Natural killer cell treated with Interleukin-12 subunit alpha and Interleukin-12 subunit beta and Interleukin-15 and Interleukin-18, amount 100 ng/mL, for 72 hours (primary cell): Measurements from ENCODE around the gene MRO. TPM values are rescaled to one million over a fixed set of nuclear protein-coding genes. Genes with fewer than 3 reads are reported as not detected.
"Not testable (repeated sequence)": the region's sequence is repeated elsewhere in the genome, so short reads cannot be mapped to it uniquely, and the experiment has no call there.

Experiments
- ATAC-seq, 2 donors: fragments of 150-1000 bp; cut with Tn5 transposase in 1 of 2; sonication (Bioruptor Pico), chemical (Tn5 transposase) in 1 of 2; 2 replicates each; pipeline ENCODE4 v1.10.0; 2021
- DNase-seq: peaks from one replicate; pipeline ENCODE4 v3.0.0; 2022; ENCODE audit warnings: low spot score
- H3K27ac Mint-ChIP-seq, 2 donors: 1 replicate in 1 of 2; 2 replicates in 1 of 2; pipeline ENCODE4 v1.8.0; 2022; ENCODE audit warnings: mixed read lengths in 2 of 2, mild to moderate bottlenecking in 1 of 2, moderate library complexity in 1 of 2
- H3K27me3 Mint-ChIP-seq, 2 donors: 1 replicate in 1 of 2; 2 replicates in 1 of 2; pipeline ENCODE4 v1.8.0; 2022; ENCODE audit warnings: mixed read lengths in 2 of 2
- H3K36me3 Mint-ChIP-seq: one replicate; pipeline ENCODE4 v1.8.0; 2022; ENCODE audit warnings: mixed read lengths
- H3K4me1 Mint-ChIP-seq, 2 donors: 1 replicate in 1 of 2; 2 replicates in 1 of 2; pipeline ENCODE4 v1.8.0; 2022; ENCODE audit warnings: low read depth in 2 of 2, mixed read lengths in 2 of 2, mild to moderate bottlenecking in 1 of 2
- H3K4me3 Mint-ChIP-seq: one replicate; pipeline ENCODE4 v1.8.0; 2022; ENCODE audit warnings: mixed read lengths
- H3K9me3 Mint-ChIP-seq: 2 replicates; pipeline ENCODE4 v1.8.0; 2022; ENCODE audit warnings: mixed read lengths
- total RNA-seq, 2 donors: library from RNA; stranded (reverse); gene quantifications; one replicate each; pipeline ENCODE4 v1.2.3, GENCODE V29; 2022

The MRO gene
- total RNA-seq, 2 donors from 2014 or later = not detected

- no peaks in the 10 kb centered on the region for H3K9me3 Mint-ChIP-seq
- no peaks in the 10 kb centered on the region for H3K36me3 Mint-ChIP-seq
- ATAC-seq (no peak), DNase-seq (no peak)
- no peak overlapping the region for H3K4me3 Mint-ChIP-seq
- H3K27me3 Mint-ChIP-seq = peaks cover 24 to 52% of the 10 kb centered on the region in 2 donors
- H3K4me1 Mint-ChIP-seq = no peaks in the 10 kb centered on the region
- H3K27ac Mint-ChIP-seq = no peak overlapping the region
Measured at GRCh38 chr18:50793641-50794565, 25.9 kb downstream of the MRO start.

DNA sequence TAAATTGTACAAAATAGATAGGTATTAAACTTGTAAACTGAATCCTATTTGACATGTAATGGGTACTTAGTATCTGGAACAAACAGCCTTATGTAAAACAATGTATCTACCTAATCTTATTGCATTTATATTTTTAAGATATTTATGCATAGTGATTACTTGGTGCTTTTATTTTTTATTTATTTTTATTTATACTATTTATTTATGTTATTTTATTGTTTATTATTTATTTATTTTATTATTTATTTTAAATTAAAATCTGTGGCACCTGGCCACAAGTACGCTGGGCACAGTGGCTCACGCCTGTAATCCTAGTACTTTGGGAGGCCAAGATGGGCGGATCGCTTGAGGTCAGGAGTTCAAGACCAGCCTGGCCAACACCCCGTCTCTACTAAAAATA is 26.9 kb downstream of the MRO start:
- H3K27ac Mint-ChIP-seq = no peak overlapping the region
- no peaks in the 10 kb centered on the region for H3K9me3 Mint-ChIP-seq
- DNase-seq (no peak), ATAC-seq (no peak)
- no peak overlapping the region for H3K4me3 Mint-ChIP-seq
- H3K36me3 Mint-ChIP-seq = no peaks in the 10 kb centered on the region
- H3K4me1 Mint-ChIP-seq = no peaks in the 10 kb centered on the region
- H3K27me3 Mint-ChIP-seq = peaks cover 23 to 49% of the 10 kb centered on the region in 2 donors

- no peaks in the 10 kb centered on the region for H3K9me3 Mint-ChIP-seq
- ATAC-seq = no peak
Measured at GRCh38 chr18:50791599-50792438, 28.0 kb downstream of the MRO start.

GRCh38 chr18:50790948-50791347 is 28.9 kb downstream of the MRO start:
- no peak for DNase-seq
- no peak for ATAC-seq
- Mint-ChIP-seq H3K27me3 (peaks cover 10 to 29% of the 10 kb centered on the region in 2 donors), H3K36me3 (no peaks in the 10 kb centered on the region), H3K4me3 (no peak overlapping the region), H3K9me3 (no peaks in the 10 kb centered on the region), H3K4me1 (no peaks in the 10 kb centered on the region), H3K27ac (no peak overlapping the region)

More at GRCh38 chr18:50791599-50792438, 28.0 kb downstream of the MRO start:
- H3K4me3 Mint-ChIP-seq = no peak overlapping the region
- H3K4me1 Mint-ChIP-seq = no peaks in the 10 kb centered on the region
- no peak overlapping the region for H3K27ac Mint-ChIP-seq
- no peak for DNase-seq
- no peaks in the 10 kb centered on the region for H3K36me3 Mint-ChIP-seq
- H3K27me3 Mint-ChIP-seq = peaks cover 15 to 38% of the 10 kb centered on the region in 2 donors

DNA sequence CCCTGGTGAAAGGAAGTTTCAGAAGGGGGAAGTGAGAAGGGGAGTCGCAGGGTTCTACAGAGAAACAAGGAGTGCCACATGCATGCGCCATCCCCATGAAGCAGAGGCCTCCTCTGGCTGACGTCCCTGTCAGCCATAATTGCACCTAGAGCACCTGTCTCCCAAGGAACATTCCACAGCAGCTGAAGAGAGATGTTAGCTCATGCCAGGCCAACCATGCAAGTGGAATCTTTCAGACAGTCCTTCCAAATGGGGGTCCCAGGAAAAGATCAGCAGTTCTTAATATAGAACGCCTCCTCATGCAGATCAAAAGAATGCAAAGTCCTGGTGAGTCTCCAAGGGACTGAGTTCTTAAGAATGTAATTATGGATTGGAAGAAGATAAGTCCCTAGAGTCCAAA is 29.6 kb downstream of the MRO start:
- ATAC-seq = no peak
- Mint-ChIP-seq H3K9me3 (no peaks in the 10 kb centered on the region), H3K36me3 (no peaks in the 10 kb centered on the region), H3K27ac (no peak overlapping the region), H3K4me3 (no peak overlapping the region), H3K27me3 (peaks cover 7 to 22% of the 10 kb centered on the region in 2 donors), H3K4me1 (no peaks in the 10 kb centered on the region)
- DNase-seq = no peak

- DNase-seq (no peak), ATAC-seq (no peak)
- no peak overlapping the region for H3K27ac Mint-ChIP-seq
- H3K4me3 Mint-ChIP-seq = no peak overlapping the region
- no peaks in the 10 kb centered on the region for H3K9me3 Mint-ChIP-seq
- H3K4me1 Mint-ChIP-seq = no peaks in the 10 kb centered on the region
- peaks cover 6 to 22% of the 10 kb centered on the region in 2 donors for H3K27me3 Mint-ChIP-seq
- no peaks in the 10 kb centered on the region for H3K36me3 Mint-ChIP-seq
Measured at GRCh38 chr18:50788284-50788683, 31.5 kb downstream of the MRO start.

DNA sequence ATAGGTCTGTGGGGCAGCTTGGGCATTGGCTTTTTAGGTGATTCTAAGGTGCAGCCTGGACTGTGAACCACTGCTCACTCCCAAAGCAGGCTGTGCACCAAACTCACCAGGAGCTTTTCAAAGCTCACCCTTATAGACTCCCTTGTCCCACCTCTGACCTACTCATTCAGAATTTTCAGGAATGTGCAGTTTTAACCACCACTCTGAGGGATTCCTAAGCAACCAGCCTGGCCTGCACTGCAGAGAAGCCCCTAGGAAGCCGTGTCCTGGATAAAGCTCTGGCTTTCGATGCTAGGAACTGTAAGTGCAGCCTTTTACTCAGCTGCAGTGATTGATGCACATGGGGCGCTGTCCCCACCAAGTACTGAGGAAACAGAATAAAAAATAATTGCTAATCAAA is 33.0 kb downstream of the MRO start:
- Mint-ChIP-seq H3K4me3 (no peak overlapping the region), H3K27me3 (peaks cover 9 to 25% of the 10 kb centered on the region in 2 donors), H3K9me3 (no peaks in the 10 kb centered on the region), H3K27ac (no peak overlapping the region), H3K36me3 (no peaks in the 10 kb centered on the region), H3K4me1 (no peaks in the 10 kb centered on the region)
- DNase-seq (no peak), ATAC-seq (no peak)

DNA sequence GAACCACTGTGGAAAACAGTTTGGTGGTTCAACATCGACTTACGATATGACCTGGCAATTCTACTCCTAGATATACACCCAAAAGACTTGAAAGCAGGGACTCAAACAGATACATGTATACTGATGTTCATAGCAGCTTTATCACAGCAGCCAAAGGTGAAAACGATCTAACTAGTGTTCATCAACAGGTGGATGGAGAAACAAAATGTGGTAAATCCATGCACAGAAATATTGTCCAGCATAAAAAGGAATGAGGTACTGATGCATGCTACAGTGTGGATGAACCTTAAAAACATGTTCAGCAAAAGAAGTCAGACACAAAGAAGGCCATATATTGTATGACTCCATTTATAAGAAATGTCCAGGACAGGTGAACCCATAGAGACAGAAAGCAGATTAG is 36.3 kb downstream of the MRO start:
- H3K9me3 Mint-ChIP-seq = no peaks in the 10 kb centered on the region
- peaks cover 14 to 18% of the 10 kb centered on the region in 2 donors for H3K27me3 Mint-ChIP-seq
- H3K27ac Mint-ChIP-seq = no peak overlapping the region
- no peaks in the 10 kb centered on the region for H3K4me1 Mint-ChIP-seq
- no peak overlapping the region for H3K4me3 Mint-ChIP-seq
- no peak for DNase-seq
- ATAC-seq = no peak
- H3K36me3 Mint-ChIP-seq = no peaks in the 10 kb centered on the region

GRCh38 chr18:50779021-50779420 is 40.8 kb downstream of the MRO start:
- not testable (repeated sequence) for ATAC-seq, H3K9me3 Mint-ChIP-seq, H3K4me1 Mint-ChIP-seq, H3K4me3 Mint-ChIP-seq, DNase-seq, H3K36me3 Mint-ChIP-seq, H3K27ac Mint-ChIP-seq
- H3K27me3 Mint-ChIP-seq = peaks cover 12 to 34% of the 10 kb centered on the region in 2 donors

DNA sequence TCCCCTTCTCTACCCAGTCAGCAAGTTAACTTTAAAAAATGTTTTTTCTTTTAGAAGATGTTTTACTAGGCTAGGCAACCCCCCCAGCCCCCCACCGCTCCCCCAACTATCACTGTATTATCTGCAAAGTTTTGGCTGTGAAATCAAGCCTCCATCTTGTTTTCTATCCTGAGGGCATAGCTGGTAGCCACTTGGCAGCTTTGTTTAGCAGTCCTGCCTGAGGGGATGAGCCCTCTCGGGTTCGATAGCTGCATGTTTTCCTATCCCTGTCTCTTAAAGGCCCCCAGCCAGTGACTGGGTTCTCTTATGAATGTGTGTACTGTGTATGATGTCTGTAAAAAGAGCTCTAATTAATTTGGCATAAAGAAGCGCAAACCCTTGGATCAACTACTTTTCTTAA is 43.4 kb downstream of the MRO start:
- peaks cover 10 to 33% of the 10 kb centered on the region in 2 donors for H3K27me3 Mint-ChIP-seq
- DNase-seq = no peak
- H3K4me1 Mint-ChIP-seq = no peaks in the 10 kb centered on the region
- H3K9me3 Mint-ChIP-seq = no peaks in the 10 kb centered on the region
- H3K27ac Mint-ChIP-seq = no peak overlapping the region
- no peaks in the 10 kb centered on the region for H3K36me3 Mint-ChIP-seq
- no peak overlapping the region for H3K4me3 Mint-ChIP-seq
- ATAC-seq = no peak

DNA sequence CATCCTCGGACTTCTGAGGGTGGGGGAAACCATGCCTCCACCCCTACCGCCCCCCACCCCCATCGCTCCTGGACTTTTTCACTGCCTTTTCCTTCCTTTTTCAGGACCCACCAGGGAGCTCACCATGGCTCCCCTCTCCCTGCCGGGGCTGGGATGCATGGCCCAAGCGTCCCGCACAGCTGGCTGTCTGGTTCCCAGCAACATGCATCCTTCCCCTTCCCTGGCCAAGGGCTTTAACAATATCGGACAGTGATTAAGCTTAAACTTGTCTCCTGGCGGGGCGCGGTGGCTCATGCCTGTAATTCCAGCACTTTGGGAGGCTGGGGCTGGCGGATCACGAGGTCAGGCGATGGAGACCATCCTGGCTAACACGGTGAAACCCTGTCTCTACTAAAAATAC is 44.1 kb downstream of the MRO start:
- no peak for ATAC-seq
- no peak overlapping the region for H3K27ac Mint-ChIP-seq
- DNase-seq = no peak
- peaks cover 2% of the 10 kb centered on the region for H3K36me3 Mint-ChIP-seq
- H3K9me3 Mint-ChIP-seq = no peaks in the 10 kb centered on the region
- H3K4me3 Mint-ChIP-seq = no peak overlapping the region
- no peaks in the 10 kb centered on the region for H3K4me1 Mint-ChIP-seq
- peaks cover 10 to 35% of the 10 kb centered on the region in 2 donors for H3K27me3 Mint-ChIP-seq

DNA sequence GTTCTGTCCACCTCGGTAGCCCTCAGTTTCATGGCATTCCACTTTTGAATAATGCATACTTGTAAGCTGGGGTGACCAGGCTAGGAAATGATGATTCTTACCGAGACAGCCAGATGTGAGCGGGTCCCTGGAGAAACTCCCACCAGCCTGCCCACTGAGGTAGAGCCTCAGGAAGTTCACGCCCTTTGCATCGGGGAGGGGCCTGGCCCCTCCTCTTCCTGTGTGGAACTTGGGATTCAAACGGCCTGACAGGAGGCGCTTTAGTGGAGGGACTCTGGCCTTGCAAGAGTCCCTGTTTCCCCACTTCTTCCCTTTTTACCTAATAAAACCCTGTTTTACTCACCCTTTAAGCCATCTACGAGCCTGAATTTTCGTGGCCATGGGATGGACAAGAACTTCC is 44.6 kb downstream of the MRO start:
- H3K9me3 Mint-ChIP-seq = no peaks in the 10 kb centered on the region
- H3K4me3 Mint-ChIP-seq = no peak overlapping the region
- no peak overlapping the region for H3K27ac Mint-ChIP-seq
- H3K4me1 Mint-ChIP-seq = no peaks in the 10 kb centered on the region
- H3K36me3 Mint-ChIP-seq = peaks cover 7% of the 10 kb centered on the region
- H3K27me3 Mint-ChIP-seq = peaks cover 6 to 40% of the 10 kb centered on the region in 2 donors
- ATAC-seq = no peak
- no peak for DNase-seq

- Mint-ChIP-seq H3K9me3 (peaks cover 17% of the 10 kb centered on the region), H3K4me1 (no peaks in the 10 kb centered on the region), H3K4me3 (no peak overlapping the region), H3K27me3 (peaks cover 18 to 59% of the 10 kb centered on the region in 2 donors), H3K27ac (no peak overlapping the region), H3K36me3 (peaks cover 30% of the 10 kb centered on the region)
- no peak for DNase-seq
- no peak for ATAC-seq
Measured at GRCh38 chr18:50769463-50769862, 50.4 kb downstream of the MRO start.

DNA sequence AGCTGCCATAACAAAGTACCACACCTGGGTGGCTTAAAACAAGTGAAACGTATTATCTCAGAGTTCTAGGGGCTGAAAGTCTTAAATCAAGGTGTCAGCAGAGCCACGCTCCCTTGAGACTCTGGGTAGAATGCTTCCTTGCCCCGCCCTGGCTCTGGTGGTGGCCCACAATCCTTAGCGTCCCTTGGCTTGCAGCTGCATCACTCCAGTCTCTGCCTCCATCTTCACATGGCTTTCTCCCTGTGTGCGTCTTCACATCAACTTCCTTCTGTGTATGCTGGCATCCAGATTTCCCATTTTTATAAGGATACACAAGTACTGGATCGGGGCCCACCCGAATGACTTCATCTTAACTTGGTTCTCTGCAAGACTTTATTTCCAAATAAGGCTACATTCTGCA is 62.5 kb downstream of the MRO start:
- ATAC-seq = no peak
- H3K27ac Mint-ChIP-seq = no peak overlapping the region
- no peak overlapping the region for H3K4me3 Mint-ChIP-seq
- no peak for DNase-seq
- peaks cover 10 to 21% of the 10 kb centered on the region in 2 donors for H3K27me3 Mint-ChIP-seq
- no peaks in the 10 kb centered on the region for H3K4me1 Mint-ChIP-seq
- H3K9me3 Mint-ChIP-seq = no peaks in the 10 kb centered on the region
- H3K36me3 Mint-ChIP-seq = no peaks in the 10 kb centered on the region
